Liver (tissue), 9 donors: ENCODE data around the gene THSD4. TPM values are rescaled to one million over a fixed set of nuclear protein-coding genes. Genes with fewer than 3 reads are reported as not detected.

Experiments used
- DNase-seq: peaks from one replicate; pipeline ENCODE4 v3.0.0-alpha.2; 2017; ENCODE audit warnings: low spot score
- H3K27ac ChIP-seq, 2 donors: one replicate each; pipeline ENCODE4 v1.7.0; 2013; ENCODE audit warnings: inconsistent platforms in 2 of 2, low read length in 2 of 2, control low read depth in 1 of 2, low read depth in 1 of 2, mild to moderate bottlenecking in 1 of 2
- H3K27me3 ChIP-seq, 4 donors: one replicate each; pipeline versions ENCODE4 v1.6.1 to v1.7.0; 2013; ENCODE audit warnings: low read length in 3 of 4, inconsistent platforms in 1 of 4, mild to moderate bottlenecking in 1 of 4, moderate library complexity in 1 of 4; ENCODE audit not compliant: control insufficient read depth in 4 of 4, insufficient read depth in 4 of 4
- H3K36me3 ChIP-seq, 4 donors: one replicate each; pipeline versions ENCODE4 v1.6.1 to v1.7.0; 2013; ENCODE audit warnings: low read length in 3 of 4, mild to moderate bottlenecking in 3 of 4, low read depth in 1 of 4, moderate library complexity in 1 of 4; ENCODE audit not compliant: control insufficient read depth in 4 of 4, insufficient read depth in 3 of 4
- H3K4me1 ChIP-seq, 4 donors: one replicate each; pipeline versions ENCODE4 v1.6.1 to v1.7.0; 2013; ENCODE audit warnings: low read length in 3 of 4, mild to moderate bottlenecking in 3 of 4, moderate library complexity in 1 of 4; ENCODE audit not compliant: control insufficient read depth in 4 of 4, insufficient read depth in 4 of 4
- H3K4me3 ChIP-seq, 3 donors: one replicate each; pipeline versions ENCODE4 v1.6.1 to v1.7.0; 2013; ENCODE audit warnings: low read length in 3 of 3, control low read depth in 1 of 3, low read depth in 1 of 3, mild to moderate bottlenecking in 1 of 3
- H3K9ac ChIP-seq, 2 donors: one replicate each; pipeline ENCODE4 v1.7.0; 2013; ENCODE audit warnings: low read length in 2 of 2, mild to moderate bottlenecking in 2 of 2, moderate library complexity in 2 of 2, control low read depth in 1 of 2, low read depth in 1 of 2
- H3K9me3 ChIP-seq, 4 donors: one replicate each; pipeline versions ENCODE4 v1.6.1 to v1.7.0; 2013; ENCODE audit warnings: low read length in 3 of 4; ENCODE audit not compliant: control insufficient read depth in 4 of 4
- ATF3 ChIP-seq: IDR thresholded peaks from 2 replicates; pipeline ENCODE4 v1.6.1; 2016; ENCODE audit warnings: antibody characterized with exemption
- CTCF ChIP-seq: fragments of 150-350 bp; IDR thresholded peaks from 2 replicates; pipeline ENCODE4 v1.5.1; 2017; ENCODE audit warnings: improper control_type of control experiment, low read depth, low read length; ENCODE audit not compliant: missing input control
- EGR1 ChIP-seq, 2 donors: IDR thresholded peaks; 2 replicates each; pipeline ENCODE4 v1.6.1; 2016 to 2018; ENCODE audit warnings: antibody characterized with exemption in 2 of 2, low read depth in 2 of 2
- FOXA1 ChIP-seq: IDR thresholded peaks from 2 replicates; pipeline ENCODE4 v1.6.1; 2016; ENCODE audit warnings: antibody characterized with exemption
- FOXA2 ChIP-seq: IDR thresholded peaks from 2 replicates; pipeline ENCODE4 v1.6.1; 2016; ENCODE audit warnings: antibody characterized with exemption
- GABPA ChIP-seq, 2 donors: IDR thresholded peaks in 1 of 2; conservative IDR thresholded peaks in 1 of 2; 2 replicates each; pipeline ENCODE4 v1.6.1; 2016; ENCODE audit warnings: antibody characterized with exemption in 2 of 2, mild to moderate bottlenecking in 1 of 2, moderate library complexity in 1 of 2
- HNF4A ChIP-seq, 2 donors: conservative IDR thresholded peaks; 2 replicates each; pipeline ENCODE4 v1.6.1; 2016; ENCODE audit warnings: antibody characterized with exemption in 2 of 2, mild to moderate bottlenecking in 2 of 2
- HNF4G ChIP-seq: IDR thresholded peaks from 2 replicates; pipeline ENCODE4 v1.6.1; 2016; ENCODE audit warnings: antibody characterized with exemption
- JUND ChIP-seq, 2 donors: IDR thresholded peaks; 2 replicates each; pipeline ENCODE4 v1.6.1; 2016; ENCODE audit warnings: antibody characterized with exemption in 2 of 2
- MAX ChIP-seq: IDR thresholded peaks from 2 replicates; pipeline ENCODE4 v1.6.1; 2016; ENCODE audit warnings: antibody characterized with exemption
- NR2F2 ChIP-seq: IDR thresholded peaks from 2 replicates; pipeline ENCODE4 v1.6.1; 2016; ENCODE audit warnings: antibody characterized with exemption
- RAD21 ChIP-seq, 2 donors: IDR thresholded peaks; 2 replicates each; pipeline ENCODE4 v1.6.1; 2016; ENCODE audit warnings: antibody characterized with exemption in 2 of 2, mild to moderate bottlenecking in 2 of 2
- REST ChIP-seq: IDR thresholded peaks from 2 replicates; pipeline ENCODE4 v1.6.1; 2016; ENCODE audit warnings: antibody characterized with exemption, mild to moderate bottlenecking
- RXRA ChIP-seq, 2 donors: IDR thresholded peaks; 2 replicates each; pipeline ENCODE4 v1.6.1; 2017 to 2018; ENCODE audit warnings: antibody characterized with exemption in 2 of 2, mild to moderate bottlenecking in 1 of 2
- SP1 ChIP-seq: IDR thresholded peaks from 2 replicates; pipeline ENCODE4 v1.6.1; 2018; ENCODE audit warnings: antibody characterized with exemption, mild to moderate bottlenecking
- TAF1 ChIP-seq: conservative IDR thresholded peaks from 2 replicates; pipeline ENCODE4 v1.6.1; 2016; ENCODE audit warnings: antibody characterized with exemption, mild to moderate bottlenecking
- YY1 ChIP-seq: IDR thresholded peaks from 2 replicates; pipeline ENCODE4 v1.6.1; 2016; ENCODE audit warnings: antibody characterized with exemption, mild to moderate bottlenecking
- ZBTB33 ChIP-seq: IDR thresholded peaks from 2 replicates; pipeline ENCODE4 v1.6.1; 2016; ENCODE audit warnings: antibody characterized with exemption
- WGBS: extraction: QIAGEN DNeasy Blood & Tissue Kit; methylation state at CpG from one replicate; pipeline ENCODE4 v1.1.7; 2013; 5-methylcytosine and 5-hydroxymethylcytosine counted together
- polyA plus RNA-seq, 2 donors: library from polyadenylated mRNA; stranded (reverse) in 1 of 2; unstranded in 1 of 2; fragments of 200-250 nt in 1 of 2; fragments of >200 nt in 1 of 2; fragmentation: Nextera tagmentation in 1 of 2; extraction: Ambion mirVana in 1 of 2; gene quantifications; one replicate each; pipeline versions ENCODE4 v1.2.1 to v1.2.3, GENCODE V29; 2013 to 2015
- total RNA-seq, 2 donors: library from RNA; depleted of rRNA; stranded (reverse); fragments of >200 nt; gene quantifications; one replicate each; pipeline ENCODE4 v1.2.3, GENCODE V29; 2014
- donor health status: healthy.
- donor health status: healthy.
- donor health status: healthy.
- donor health status: healthy.
- donor health status: healthy.

Gene THSD4
- total and polyA plus RNA-seq, 4 donors = 0.23 to 11.5 (median 1.9) TPM

GRCh38 chr15:71290881-71291635 is 175.8 kb downstream of the THSD4 start:
- Histone ChIP-seq H3K27ac (no peak overlapping the region), H3K36me3 (no peaks in the 10 kb centered on the region), H3K4me3 (no peak overlapping the region), H3K27me3 (no peaks in the 10 kb centered on the region), H3K9me3 (no peaks in the 10 kb centered on the region), H3K4me1 (peaks cover 4 to 34% (median 15%) of the 10 kb centered on the region in 4 donors), H3K9ac (no peak overlapping the region)
- TF ChIP-seq ZBTB33 (no peak), HNF4A (conservative IDR thresholded peaks at IDR 0.05) (no peak), REST (no peak), NR2F2 (no peak), FOXA2 (no peak), RXRA (IDR thresholded peaks at IDR 0.05) (no peak), GABPA (IDR thresholded peaks at IDR 0.05 in 1 of 2, conservative IDR thresholded peaks at IDR 0.05 in 1 of 2) (no peak), CTCF (no peak), HNF4G (no peak), SP1 (no peak), FOXA1 (no peak), TAF1 (no peak), RAD21 (IDR thresholded peaks at IDR 0.05) (no peak), MAX (no peak), JUND (IDR thresholded peaks at IDR 0.05) (no peak), EGR1 (IDR thresholded peaks at IDR 0.05; ENCODE audit: low read depth in 2 of 2) (no peak), ATF3 (no peak), YY1 (no peak)
- 95% methylated on average over 2 of the region's 2 CpGs for WGBS
- no peak for DNase-seq
